Measurements from ENCODE around the gene DNAH9.

DNAH9 gene

DNA sequence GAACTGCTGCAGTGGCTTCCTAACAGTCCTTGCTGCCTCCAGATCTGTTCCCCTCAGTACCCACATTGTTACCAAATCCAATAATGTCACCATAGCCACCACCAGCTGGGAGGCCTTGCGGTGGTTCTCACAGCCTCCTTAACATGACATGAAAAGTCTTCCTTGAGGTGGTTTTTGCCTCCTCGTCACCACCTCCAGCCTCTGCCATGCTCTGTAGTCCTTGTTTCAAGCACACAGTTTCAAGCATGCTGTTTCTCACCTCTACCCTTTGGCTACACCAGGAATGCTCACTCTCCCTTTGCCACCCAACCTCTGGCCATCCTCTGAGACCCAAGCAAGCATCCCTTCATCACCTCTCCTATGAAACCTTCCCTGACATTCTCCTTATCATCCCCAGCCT is 47.2 kb downstream of the DNAH9 start:
- DNase-seq (ENCODE audit: low read depth, low spot score), result no peak
- H3K27ac ChIP-seq, result no peak overlapping the region

DNA sequence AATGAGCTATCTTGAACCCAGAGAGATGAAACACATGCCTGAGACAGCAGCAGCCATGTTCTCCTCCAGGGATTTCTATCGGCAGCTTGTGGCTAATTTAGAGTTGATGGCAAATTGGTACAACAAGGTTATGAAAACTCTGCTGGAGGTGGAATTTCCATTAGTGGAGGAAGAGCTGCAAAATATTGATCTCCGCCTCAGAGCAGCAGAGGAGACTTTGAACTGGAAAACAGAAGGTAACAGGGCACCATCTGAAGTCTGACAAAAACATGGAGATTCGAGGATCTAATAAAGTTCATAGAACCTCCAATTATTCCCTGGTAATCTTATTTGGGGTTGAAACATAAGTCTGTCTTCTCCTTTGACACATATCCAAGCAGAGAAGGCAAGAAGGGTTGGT is 52.8 kb downstream of the DNAH9 start:
- no peak overlapping the region for H3K27ac ChIP-seq
- DNase-seq (ENCODE audit: low read depth, low spot score), result no peak

DNA sequence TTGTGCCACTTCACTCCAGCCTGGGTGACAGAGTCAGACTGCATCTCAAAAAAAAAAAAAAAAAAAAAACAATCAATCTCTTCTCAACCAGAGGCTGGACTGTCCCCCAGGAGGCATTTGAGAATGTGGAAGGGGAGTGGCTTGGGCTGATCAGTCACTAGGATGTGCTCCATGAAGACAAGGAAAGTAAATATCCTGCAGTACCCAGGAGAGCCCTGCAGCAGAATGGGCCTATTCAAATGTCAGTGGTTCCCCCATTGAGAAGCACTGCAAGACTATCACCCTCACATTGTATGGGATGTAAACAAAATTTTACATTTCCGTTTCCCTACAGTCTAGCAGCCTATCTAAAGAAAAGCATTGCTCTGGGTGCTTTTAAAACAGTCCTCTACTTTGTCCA is 70.3 kb downstream of the DNAH9 start:
- no peak for DNase-seq (ENCODE audit: low read depth, low spot score)
- H3K27ac ChIP-seq, result no peak overlapping the region

DNA sequence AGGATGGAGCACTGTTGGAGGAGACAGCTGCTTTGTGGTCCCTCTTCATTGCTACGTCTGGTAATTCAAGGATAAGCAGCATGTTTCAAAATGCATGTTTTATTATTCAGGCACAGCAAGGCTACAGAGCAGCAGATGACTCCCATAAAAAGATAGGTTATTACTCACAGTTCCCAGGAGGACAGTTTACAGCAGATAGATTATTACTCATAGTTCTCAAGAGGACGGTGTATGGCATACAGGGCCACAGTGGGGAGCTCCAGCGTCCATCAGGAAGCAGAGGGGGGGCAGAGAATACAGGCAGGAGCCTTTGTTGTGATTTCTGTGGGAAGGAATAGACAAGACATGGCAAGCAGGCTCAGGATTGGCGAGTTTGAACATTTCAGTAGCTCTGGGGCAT is 72.9 kb downstream of the DNAH9 start:
- DNase-seq (ENCODE audit: low read depth, low spot score), result no peak
- H3K27ac ChIP-seq, result no peak overlapping the region

DNA sequence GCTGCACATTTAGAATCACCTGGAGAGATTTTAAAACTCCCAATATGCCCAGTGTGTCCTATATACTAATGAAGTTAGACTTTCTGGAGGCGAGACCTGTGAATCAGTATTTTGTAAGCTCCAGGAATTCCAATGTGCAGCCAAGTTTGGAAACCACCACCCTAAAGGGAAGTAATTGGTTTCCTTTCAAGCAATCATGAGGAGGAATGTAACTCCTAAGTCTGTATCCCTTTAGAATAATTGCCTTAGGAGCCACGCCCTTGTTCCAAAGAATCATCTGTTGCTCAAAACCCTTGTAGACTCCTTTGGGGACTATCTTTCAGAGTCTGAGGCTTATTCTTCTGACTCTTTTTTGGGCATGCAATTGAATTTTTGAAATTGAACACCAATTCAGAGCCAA is 84.4 kb downstream of the DNAH9 start:
- H3K27ac ChIP-seq, result no peak overlapping the region
- no peak for DNase-seq (ENCODE audit: low read depth, low spot score)

DNA sequence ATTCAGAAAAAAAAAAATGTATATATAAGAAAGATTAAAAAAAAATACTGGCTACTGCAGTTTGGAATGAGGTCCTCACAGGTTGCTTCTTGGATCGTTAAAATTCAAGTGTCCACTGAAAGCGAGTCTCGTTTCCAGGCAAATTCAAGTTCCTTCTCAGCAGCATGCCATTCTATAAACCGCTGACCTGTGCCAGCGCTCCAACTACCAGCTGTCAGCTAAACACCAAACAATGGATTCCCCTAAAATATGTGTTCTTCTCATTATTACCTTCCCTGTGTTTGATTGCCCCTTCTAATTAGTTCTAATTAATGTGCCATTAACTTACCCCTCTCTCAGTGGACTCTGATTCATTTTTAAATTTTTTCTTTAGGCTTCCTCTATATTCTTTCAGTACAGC is 92.4 kb downstream of the DNAH9 start:
- no peak overlapping the region for H3K27ac ChIP-seq
- DNase-seq (ENCODE audit: low read depth, low spot score), result no peak

DNA sequence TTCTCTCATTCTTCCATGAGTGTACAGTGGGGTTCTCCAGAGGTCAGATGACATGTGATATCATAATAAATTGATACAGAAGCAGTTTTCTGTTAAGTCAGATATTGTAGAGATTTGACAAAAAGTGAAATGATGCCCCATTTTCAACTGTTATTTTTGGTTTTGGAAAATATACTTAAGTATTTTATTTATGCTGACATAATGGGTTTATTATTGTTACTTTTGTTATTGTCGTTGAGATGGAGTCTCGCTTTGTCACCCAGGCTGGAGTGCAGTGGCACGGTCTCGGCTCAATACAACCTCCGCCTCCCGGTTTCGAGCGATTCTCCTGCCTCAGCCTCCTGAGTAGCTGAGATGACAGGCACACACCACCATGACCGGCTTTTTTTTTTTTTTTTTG is 94.4 kb downstream of the DNAH9 start:
- no peak for DNase-seq (ENCODE audit: low read depth, low spot score)
- no peak overlapping the region for H3K27ac ChIP-seq

DNA sequence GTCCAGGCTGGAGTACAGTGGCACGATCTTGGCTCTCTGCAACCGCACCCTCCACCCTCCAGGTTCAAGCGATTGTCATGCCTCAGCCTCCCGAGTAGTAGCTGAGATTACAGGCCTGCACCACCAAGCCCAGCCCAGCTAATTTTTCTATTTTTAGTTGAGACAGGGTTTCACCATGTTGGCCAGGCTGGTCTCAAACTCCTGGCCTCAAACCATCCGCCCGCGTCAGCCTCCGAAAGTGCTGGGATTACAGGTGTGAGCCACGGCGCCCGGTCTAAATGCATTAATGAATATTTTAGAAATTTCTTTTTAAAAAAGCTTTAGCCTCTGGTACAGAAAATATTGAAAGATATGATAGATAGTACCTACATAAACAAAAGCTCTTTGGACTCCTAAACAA is 95.0 kb downstream of the DNAH9 start:
- no peak for DNase-seq (ENCODE audit: low read depth, low spot score)
- no peak overlapping the region for H3K27ac ChIP-seq

DNA sequence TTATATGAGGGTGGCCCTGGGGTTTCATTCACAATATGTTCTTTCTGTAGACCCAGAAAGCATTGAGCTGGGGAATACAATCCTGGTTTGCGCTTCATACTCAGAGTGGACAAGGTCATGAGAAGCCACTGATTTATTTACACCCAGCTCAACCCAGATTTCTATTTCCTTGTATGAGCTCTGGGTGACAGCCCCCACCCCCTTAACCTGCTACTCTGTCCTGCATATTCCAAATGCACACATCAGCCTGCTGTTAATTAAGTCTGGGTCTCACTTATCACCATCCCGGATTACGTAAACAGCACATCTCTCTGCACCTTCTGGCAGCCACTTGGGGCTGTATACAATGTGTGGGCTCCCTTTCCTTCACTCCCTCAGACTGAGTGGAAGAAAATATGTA is 102.4 kb downstream of the DNAH9 start:
- no peak overlapping the region for H3K27ac ChIP-seq
- DNase-seq (ENCODE audit: low read depth, low spot score), result no peak

DNA sequence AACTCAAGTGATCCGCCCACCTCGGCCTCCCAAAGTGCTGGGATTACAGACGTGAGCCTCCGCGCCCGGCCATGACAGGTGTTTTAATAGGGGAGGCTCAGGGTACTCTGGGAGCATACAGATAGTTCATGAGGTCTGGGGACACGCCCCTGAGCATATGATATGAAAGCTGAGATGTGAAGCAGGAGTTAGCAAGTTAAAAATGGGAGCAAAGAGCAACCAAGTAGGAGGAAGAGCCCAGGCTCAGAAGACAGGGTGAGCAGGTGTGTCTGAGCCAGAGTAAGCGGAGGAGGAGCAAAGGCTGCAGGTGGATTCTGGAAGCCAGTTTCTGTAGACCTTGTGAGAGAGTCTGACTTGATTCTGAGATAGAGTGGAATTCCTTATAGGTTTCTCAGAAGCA is 103.6 kb downstream of the DNAH9 start:
- DNase-seq (ENCODE audit: low read depth, low spot score), result no peak
- no peak overlapping the region for H3K27ac ChIP-seq

DNA sequence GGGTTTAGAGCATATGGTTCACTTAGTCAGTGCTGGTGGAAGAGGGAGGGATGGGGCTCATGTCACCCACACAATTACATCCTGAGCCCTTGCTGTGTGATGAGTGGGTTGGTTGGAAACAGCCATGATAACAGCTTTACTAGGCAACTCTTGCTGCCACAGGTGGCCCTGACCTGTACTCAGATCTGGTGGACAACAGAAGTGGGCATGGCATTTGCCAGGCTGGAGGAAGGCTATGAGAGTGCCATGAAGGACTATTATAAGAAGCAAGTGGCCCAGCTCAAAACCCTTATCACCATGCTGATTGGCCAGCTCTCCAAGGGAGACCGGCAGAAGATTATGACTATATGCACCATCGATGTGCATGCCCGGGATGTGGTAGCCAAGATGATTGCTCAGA is 105.8 kb downstream of the DNAH9 start:
- DNase-seq (ENCODE audit: low read depth, low spot score), result no peak
- H3K27ac ChIP-seq, result no peak overlapping the region

DNA sequence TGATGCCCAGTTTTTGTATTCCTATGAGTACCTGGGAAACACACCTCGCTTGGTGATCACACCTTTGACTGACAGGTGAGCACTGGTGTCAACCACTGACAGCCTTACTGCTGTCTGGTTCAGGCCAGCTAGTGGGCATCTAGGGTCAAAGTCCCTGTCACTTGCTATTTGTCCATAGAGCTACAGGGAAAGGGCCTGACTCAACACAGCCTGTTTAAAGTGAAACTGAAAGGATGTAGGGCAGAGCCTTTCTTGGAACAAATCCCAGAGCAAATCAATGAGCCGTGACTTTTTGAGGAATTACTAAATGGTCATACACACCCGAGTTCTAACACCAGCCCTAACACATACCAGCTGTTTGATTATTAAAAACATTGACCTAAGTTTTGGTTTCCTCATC is 106.8 kb downstream of the DNAH9 start:
- peak; percentile 0 for DNase-seq (ENCODE audit: low read depth, low spot score)
- H3K27ac ChIP-seq, result no peak overlapping the region

DNA sequence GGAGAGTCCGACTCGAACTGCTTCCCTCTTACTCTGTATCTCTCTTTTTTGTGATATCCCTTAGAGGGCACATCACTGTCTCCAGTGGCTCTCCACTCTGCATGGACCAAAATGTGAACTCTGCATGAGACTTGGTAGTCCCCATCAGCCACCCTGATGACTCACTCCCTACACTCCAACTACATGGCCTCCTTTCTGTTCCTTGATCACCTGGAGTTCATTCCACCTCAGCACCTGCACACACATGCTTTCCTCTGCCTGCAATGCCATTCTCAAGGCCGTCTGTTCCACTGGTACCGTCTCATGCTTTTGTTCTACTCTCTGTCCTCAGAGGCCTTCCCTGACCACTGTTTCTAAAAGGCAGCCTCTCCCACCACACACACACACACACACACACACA is 109.3 kb downstream of the DNAH9 start:
- no peak for DNase-seq (ENCODE audit: low read depth, low spot score)
- no peak overlapping the region for H3K27ac ChIP-seq

DNA sequence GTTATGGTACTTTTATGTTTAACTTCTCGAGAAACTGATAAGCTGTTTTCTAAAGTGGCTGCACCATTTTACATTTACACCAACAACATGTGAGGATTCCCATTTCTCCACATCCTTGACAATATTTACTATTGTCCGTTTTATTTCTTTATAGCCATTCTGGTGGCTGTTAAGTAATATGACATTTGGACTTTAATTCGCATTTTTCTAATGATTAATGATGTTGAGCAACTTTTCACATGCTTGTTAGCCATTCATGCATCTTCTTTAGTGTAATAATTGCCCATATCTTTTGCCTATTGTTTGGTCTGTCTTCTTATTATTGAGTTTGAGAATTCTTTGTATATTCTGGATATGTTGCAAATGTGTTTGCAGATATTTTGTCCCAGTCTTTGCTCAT is 114.2 kb downstream of the DNAH9 start:
- DNase-seq (ENCODE audit: low read depth, low spot score), result no peak
- no peak overlapping the region for H3K27ac ChIP-seq

DNA sequence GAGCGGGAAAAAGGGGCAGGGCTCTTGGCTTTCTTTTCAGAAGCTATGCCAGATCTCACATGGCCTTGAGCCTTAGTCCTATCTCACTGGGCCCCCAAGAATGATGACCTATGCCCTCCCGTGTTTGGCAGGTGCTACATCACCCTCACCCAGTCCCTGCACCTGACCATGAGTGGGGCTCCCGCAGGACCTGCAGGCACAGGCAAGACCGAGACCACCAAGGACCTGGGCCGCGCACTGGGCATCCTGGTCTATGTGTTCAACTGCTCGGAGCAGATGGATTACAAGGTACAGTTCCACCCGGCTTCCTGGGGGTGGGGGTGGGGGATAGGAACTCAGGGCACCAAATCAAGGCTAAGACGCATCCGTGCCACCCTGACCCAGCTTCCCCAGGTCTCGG is 120.9 kb downstream of the DNAH9 start:
- H3K27ac ChIP-seq, result no peak overlapping the region
- no peak for DNase-seq (ENCODE audit: low read depth, low spot score)

DNA sequence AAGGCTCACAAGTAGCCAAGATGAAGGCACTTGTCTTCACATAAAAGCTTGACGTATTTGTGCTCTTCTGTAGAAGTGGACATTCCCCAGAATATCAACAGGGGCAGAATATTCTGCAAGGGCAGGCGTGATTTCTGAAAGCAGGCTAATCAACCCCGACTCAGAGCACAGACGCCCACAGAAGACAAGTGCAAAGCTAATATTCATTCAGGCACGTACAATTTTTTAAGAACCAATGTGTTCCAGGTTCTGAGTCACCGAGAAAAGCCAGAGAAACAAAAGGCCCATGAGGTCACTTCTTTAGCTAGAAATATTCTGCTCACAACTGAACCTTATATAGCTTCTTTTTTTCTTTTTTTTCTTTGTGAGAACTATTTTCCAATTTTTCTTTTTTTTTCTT is 121.6 kb downstream of the DNAH9 start:
- no peak overlapping the region for H3K27ac ChIP-seq
- no peak for DNase-seq (ENCODE audit: low read depth, low spot score)

DNA sequence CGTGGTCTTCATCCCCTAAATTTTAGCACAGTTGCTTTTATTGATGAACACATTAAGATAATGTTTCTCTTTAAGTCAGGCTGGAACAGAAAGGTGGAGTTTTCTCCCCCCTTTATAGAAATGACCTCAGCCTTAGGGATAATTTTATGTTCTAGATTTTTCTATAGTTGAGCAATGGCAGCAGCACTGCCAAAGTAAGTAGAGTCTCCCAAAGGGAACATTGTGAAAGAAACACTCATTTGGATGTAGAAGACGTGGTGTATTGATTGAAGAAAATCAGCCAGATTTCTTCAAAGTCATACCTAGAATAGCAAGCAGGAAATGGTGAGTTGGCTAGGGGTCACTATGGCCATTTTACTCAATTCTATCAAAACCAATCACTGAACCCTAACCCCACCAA is 122.5 kb downstream of the DNAH9 start:
- no peak for DNase-seq (ENCODE audit: low read depth, low spot score)

DNA sequence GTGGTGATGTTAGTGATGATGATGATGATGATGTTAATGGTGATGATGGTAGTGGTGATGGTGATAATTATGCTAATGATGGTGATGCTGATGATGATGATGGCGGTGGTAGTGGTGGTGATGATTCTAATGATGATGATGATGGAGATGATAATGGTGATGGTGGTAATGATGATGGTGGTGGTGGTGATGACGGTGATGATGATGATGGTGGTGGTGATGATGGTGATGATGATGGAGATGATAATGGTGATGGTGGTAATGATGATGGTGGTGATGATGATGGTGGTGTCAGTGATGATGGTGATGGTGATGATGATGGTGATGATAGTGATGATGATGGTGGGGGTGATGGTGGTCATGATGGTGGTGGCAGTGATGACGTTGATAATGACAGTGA is 132.5 kb downstream of the DNAH9 start:
- DNase-seq (ENCODE audit: low read depth, low spot score), result no peak
- no peak overlapping the region for H3K27ac ChIP-seq

More for the DNA sequence above, 122.5 kb downstream of the DNAH9 start:
- H3K27ac ChIP-seq, result no peak overlapping the region

DNA sequence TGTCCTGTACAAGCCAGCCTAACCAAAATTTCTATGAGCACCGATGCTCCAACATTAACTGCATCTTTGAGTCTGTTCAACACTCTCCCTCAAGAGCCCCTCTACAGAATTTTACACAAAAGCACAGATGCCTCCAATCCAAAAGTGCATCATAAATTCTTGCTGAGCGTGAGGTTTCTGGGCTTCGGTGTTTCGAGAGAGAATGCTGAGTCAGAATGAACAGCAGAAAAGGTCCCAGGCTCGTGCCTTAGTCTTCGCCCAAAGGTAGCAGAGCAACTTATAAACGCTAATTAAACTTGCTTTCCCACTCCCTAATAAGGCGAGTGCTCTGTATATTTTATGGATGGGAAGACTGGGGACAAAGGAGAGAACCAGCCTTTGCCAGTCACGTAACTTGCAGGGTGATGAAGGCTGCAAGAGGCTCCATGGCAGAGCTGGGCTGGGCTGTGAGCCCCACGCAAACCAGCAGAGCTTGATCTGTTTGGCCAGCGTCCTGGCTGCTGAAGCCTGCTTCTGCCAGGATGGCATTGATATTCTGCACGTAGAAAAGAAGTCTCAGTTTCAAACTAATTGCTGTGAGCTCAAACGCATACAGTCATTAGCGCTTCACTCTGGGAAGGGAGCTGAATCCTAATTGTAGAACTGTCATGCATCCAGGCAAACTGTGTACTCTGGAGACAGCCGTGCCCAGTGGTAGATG is 138.5 kb downstream of the DNAH9 start:
- DNase-seq (ENCODE audit: low read depth, low spot score), result no peak
- H3K27ac ChIP-seq, result no peak overlapping the region

DNA sequence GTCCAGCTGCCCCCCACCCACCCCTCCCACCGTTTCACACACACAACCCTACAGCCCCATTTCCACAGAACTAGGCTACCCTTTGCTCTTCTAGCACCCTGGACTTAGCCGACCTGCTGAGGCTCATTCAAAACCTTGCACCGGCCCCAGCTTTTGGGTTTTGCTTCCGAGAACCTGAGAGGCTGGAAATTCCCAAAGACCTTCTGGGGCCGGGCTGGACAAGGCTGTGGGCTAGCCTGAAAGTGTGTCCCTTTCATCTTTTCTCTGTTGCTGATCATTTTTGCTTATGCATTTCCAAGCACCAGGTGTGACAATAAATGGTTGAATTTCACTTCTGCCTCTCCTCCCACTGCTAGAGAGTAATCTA is 139.0 kb downstream of the DNAH9 start:
- DNase-seq (ENCODE audit: low read depth, low spot score), result no peak
- H3K27ac ChIP-seq, result no peak overlapping the region

DNA sequence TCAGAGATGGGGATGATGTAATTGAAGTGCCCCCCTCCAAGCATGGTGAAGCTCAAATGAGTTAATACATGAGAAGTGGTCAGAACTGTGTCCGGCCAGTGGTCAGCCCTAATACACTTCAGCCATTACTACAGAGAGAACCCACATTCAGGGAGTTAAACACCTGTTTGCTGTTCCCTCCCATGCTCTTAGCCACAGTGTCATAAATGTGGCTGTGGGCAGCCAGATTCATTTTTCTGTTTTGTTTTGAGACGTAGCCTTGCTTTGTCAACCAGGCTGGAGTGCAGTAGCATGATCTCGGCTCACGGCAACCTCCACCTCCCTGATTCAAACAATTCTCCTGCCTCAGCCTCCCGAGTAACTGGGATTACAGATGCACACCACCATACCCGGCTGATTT is 139.9 kb downstream of the DNAH9 start:
- DNase-seq (ENCODE audit: low read depth, low spot score), result no peak
- no peak overlapping the region for H3K27ac ChIP-seq

DNA sequence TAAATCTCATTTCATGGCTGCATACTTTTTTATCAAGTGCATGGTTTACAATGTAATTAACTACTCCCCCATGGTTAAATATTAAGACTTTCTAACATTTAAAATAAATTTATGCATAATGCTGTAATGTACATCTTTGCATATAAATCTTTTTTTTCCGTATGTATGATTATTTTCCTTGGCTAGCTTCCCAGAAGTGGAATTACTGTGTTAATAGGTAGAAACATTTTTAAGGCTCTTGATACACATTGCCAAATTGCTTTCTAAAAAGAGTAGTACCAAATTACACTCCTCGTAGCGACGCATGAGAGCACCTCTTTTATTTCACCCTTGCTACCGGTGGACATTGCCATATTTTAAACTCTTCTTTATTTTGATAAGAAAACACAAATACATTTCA is 141.1 kb downstream of the DNAH9 start:
- no peak for DNase-seq (ENCODE audit: low read depth, low spot score)
- H3K27ac ChIP-seq, result no peak overlapping the region

DNA sequence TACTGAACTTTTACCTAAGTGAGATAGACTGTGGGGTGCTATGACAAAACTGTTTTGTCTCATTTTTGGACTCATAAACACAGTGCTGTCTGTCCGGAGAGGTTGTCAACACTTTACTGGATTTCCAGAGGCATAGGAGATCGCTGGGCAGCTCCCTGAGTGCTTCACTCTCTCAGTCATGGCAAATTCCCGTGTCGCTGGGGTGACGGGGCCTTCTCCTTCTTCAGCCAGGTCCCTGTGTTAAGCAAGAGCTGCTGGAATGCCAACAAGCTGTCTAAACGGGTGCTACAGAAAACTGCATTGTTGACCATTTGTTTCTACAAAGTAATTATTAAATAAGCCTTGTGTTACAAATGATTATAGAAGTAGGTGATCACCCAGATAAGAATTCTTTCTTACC is 141.6 kb downstream of the DNAH9 start:
- H3K27ac ChIP-seq, result no peak overlapping the region
- DNase-seq (ENCODE audit: low read depth, low spot score), result no peak

Measured in epithelial cell of prostate (primary cell).